HL-60 (cell line): ENCODE data around the gene VAMP4.

Source experiments
- DNase-seq, 2 experiments: peaks; one replicate each; pipeline ENCODE4 v3.0.0-alpha.2; 2010 to 2020; ENCODE audit warnings: low read depth in 1 of 2, low spot score in 1 of 2
- H3K27ac ChIP-seq: fragments of 250-450 bp; sonication (Bioruptor Pico); replicated peaks from 2 replicates; pipeline ENCODE4 v1.5.1; 2020; ENCODE audit warnings: mild to moderate bottlenecking, moderate library complexity
- H3K27me3 ChIP-seq: fragments of 250-450 bp; sonication (Bioruptor Pico); 2 replicates; pipeline ENCODE4 v1.5.1; 2021; ENCODE audit warnings: mild to moderate bottlenecking, moderate library complexity; ENCODE audit not compliant: insufficient read depth, poor library complexity, severe bottlenecking
- H3K4me3 ChIP-seq: replicated peaks from 2 replicates; pipeline ENCODE4 v1.5.1; 2011; ENCODE audit warnings: mild to moderate bottlenecking, control low read depth, low read length; ENCODE audit not compliant: insufficient read depth
- GABPA ChIP-seq: IDR thresholded peaks from 2 replicates; pipeline ENCODE4 v1.6.1; 2012; ENCODE audit warnings: low read depth
- POLR2AphosphoS5 ChIP-seq: IDR thresholded peaks from 2 replicates; pipeline ENCODE4 v1.6.1; 2012; ENCODE audit warnings: low read depth
- SPI1 ChIP-seq: IDR thresholded peaks from 2 replicates; pipeline ENCODE4 v1.6.1; 2012; ENCODE audit warnings: low read depth, mild to moderate bottlenecking, borderline replicate concordance
- TF ChIP-seq, protein P1 (sequence below): IDR thresholded peaks from 2 replicates; pipeline ENCODE4 v1.6.1; 2012; ENCODE audit warnings: low read depth; ENCODE audit not compliant: insufficient replicate concordance
- TF ChIP-seq, protein P2 (sequence below): IDR thresholded peaks from one replicate; pipeline ENCODE4 v1.5.1; 2011; ENCODE audit warnings: low read length, control low read depth, inconsistent platforms; ENCODE audit not compliant: insufficient read depth

VAMP4 gene

DNA sequence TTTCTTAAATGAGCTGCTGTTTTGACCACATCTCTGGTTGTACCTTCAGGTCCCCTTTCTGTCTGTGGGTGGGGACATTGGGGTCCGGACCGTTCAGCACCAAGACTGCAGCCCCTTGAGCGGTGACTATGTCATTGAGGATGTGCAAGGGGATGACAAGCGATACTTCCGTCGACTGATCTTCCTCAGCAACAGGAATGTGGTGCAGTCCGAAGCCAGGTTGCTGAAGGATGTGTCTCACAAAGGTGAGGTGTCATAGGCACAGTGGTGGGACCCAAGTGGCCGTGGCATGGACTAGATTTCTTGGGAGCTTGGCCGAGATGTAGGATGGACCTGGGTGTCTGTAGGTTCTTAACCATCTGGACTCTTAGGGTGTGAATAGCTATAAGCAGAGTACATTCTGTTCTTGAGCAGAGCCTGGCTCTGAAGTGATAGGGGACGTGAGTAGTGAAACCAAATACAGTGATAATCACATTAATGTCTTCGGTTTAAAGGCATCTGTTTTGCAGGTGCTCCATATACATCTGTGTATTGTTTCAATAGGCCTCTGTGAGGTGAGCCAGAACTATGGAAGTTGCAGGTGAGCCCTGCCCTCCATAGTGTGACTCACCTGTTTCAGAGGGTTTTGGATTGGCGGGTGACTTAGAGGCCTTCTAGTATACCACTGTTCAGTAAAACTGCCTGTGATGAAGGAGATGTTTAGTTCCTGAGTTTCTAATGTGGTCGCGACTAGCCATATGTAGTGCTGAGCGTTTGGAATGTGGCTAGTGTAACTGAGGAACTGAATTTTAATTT is 46.0 kb upstream of the VAMP4 start:
- H3K27ac ChIP-seq: no peak overlapping the region
- no peak for DNase-seq
- TF ChIP-seq, protein P1, sequence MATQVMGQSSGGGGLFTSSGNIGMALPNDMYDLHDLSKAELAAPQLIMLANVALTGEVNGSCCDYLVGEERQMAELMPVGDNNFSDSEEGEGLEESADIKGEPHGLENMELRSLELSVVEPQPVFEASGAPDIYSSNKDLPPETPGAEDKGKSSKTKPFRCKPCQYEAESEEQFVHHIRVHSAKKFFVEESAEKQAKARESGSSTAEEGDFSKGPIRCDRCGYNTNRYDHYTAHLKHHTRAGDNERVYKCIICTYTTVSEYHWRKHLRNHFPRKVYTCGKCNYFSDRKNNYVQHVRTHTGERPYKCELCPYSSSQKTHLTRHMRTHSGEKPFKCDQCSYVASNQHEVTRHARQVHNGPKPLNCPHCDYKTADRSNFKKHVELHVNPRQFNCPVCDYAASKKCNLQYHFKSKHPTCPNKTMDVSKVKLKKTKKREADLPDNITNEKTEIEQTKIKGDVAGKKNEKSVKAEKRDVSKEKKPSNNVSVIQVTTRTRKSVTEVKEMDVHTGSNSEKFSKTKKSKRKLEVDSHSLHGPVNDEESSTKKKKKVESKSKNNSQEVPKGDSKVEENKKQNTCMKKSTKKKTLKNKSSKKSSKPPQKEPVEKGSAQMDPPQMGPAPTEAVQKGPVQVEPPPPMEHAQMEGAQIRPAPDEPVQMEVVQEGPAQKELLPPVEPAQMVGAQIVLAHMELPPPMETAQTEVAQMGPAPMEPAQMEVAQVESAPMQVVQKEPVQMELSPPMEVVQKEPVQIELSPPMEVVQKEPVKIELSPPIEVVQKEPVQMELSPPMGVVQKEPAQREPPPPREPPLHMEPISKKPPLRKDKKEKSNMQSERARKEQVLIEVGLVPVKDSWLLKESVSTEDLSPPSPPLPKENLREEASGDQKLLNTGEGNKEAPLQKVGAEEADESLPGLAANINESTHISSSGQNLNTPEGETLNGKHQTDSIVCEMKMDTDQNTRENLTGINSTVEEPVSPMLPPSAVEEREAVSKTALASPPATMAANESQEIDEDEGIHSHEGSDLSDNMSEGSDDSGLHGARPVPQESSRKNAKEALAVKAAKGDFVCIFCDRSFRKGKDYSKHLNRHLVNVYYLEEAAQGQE: no peak
- TF ChIP-seq SPI1 (no peak), POLR2AphosphoS5 (no peak), GABPA (no peak)
- TF ChIP-seq, protein P2, sequence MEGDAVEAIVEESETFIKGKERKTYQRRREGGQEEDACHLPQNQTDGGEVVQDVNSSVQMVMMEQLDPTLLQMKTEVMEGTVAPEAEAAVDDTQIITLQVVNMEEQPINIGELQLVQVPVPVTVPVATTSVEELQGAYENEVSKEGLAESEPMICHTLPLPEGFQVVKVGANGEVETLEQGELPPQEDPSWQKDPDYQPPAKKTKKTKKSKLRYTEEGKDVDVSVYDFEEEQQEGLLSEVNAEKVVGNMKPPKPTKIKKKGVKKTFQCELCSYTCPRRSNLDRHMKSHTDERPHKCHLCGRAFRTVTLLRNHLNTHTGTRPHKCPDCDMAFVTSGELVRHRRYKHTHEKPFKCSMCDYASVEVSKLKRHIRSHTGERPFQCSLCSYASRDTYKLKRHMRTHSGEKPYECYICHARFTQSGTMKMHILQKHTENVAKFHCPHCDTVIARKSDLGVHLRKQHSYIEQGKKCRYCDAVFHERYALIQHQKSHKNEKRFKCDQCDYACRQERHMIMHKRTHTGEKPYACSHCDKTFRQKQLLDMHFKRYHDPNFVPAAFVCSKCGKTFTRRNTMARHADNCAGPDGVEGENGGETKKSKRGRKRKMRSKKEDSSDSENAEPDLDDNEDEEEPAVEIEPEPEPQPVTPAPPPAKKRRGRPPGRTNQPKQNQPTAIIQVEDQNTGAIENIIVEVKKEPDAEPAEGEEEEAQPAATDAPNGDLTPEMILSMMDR: no peak
- H3K4me3 ChIP-seq: no peak overlapping the region
- H3K27me3 ChIP-seq: no peaks in the 10 kb centered on the region

DNA sequence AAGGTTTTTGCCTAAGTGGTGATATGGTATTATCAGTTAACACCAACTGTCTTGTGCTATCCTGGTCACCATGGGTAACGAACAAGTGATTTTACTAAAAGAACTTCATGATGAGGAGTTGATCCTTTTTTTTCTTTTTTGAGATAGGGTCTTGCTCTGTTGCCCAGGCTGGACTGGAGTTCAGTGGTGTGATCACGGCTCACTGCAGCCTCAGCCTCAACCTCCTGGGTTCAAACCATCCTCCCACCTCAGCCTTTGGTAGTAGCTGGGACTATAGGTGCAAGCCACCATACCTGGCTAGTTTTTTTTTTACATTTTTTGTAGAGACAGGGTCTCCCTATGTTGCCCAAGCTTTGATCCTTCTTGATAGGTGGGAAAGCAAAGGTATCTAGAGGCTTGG is 44.7 kb upstream of the VAMP4 start:
- Histone ChIP-seq H3K27ac (no peak overlapping the region), H3K4me3 (no peak overlapping the region), H3K27me3 (no peaks in the 10 kb centered on the region)
- TF ChIP-seq, protein P2: no peak
- TF ChIP-seq, protein P1: no peak
- no peak for TF ChIP-seq GABPA
- no peak for TF ChIP-seq SPI1
- TF ChIP-seq POLR2AphosphoS5: no peak
- DNase-seq: no peak

DNA sequence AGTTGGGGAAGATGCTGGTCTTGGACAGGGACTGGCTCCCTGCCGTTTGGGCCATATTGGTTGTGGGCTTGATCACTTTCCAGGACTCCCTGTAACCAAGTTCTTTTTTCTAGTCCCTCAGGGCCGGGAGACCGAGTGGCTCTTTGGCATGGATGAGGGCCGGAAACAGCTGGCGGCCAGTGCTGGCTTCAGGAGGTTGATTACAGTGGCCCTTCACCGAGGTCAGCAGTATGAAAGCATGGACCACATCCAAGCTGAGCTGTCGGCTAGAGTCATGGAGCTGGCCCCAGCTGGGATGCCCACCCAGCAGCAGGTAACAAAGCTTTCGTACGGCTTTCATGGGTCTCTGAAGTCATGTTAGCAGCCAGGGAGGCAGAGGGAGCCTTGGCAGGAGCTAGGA is 43.9 kb upstream of the VAMP4 start:
- H3K27me3 ChIP-seq: no peaks in the 10 kb centered on the region
- H3K4me3 ChIP-seq: no peak overlapping the region
- no peak for DNase-seq
- TF ChIP-seq POLR2AphosphoS5 (no peak), SPI1 (no peak), GABPA (no peak)
- TF ChIP-seq, protein P1: no peak
- TF ChIP-seq, protein P2: no peak
- H3K27ac ChIP-seq: no peak overlapping the region
